Measurements from ENCODE around the gene TCF4. TPM values are rescaled to one million over a fixed set of nuclear protein-coding genes. Genes with fewer than 3 reads are reported as not detected.

Gene TCF4
- total RNA-seq, 1 experiment from 2014 or later = 12.5 TPM

DNA sequence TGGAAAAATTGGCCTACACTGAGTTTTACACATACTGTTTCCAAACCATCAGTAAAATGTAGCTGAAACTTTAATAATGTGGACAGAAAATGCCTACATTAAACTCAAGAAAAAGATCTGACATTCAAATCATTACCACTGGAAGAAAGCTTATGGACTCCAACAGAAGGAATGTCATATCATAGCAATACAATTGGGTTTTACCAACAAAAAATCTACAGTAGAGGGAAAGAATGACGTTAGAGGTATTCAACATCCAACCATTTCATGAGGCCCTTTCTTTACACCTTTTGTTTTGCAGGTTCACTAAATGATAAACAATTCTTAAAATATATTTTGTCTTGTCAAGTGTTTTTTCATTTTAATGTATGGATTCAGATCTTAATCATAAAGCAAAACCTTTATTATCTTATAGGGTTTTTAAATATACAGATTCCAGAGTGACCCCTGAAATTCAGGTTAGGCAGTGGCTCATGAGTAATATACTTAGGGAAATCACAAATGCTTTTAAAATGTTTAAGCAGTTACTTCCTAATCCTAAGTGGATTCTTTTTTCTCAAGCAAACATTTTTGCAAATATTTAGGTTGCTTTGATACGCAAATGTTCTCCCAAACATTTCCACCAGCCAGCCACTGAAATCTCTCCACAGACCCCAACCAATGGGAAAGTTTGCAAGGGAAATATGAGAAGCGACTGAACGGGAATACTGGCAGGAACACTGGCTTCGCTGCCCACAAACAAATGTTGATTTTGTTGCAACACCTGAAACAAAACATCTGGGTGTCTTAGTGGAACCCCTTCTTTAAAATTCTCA, 168.7 kb downstream of the TCF4 start:
- Histone ChIP-seq H3K27me3 (ENCODE audit: low read length) (no peaks in the 10 kb centered on the region), H3K4me1 (ENCODE audit: insufficient read depth, low read length) (no peaks in the 10 kb centered on the region), H3K36me3 (ENCODE audit: low read depth, low read length) (no peaks in the 10 kb centered on the region), H3K9me3 (ENCODE audit: low read length) (no peaks in the 10 kb centered on the region), H3K9ac (ENCODE audit: low read length) (no peak overlapping the region), H3K4me3 (ENCODE audit: low read length) (no peak overlapping the region), H2AFZ (ENCODE audit: low read length) (no peak overlapping the region), H3K4me2 (ENCODE audit: low read length) (no peak overlapping the region), H3F3A (ENCODE audit: low read length, unreplicated experiment) (no peaks in the 10 kb centered on the region), H3K79me2 (ENCODE audit: low read length) (no peaks in the 10 kb centered on the region), H3K27ac (ENCODE audit: low read length) (no peak overlapping the region), H3K9me2 (replicated peaks; ENCODE audit: low read length) (no peaks in the 10 kb centered on the region), H4K20me1 (ENCODE audit: low read length) (no peaks in the 10 kb centered on the region)
- DNase-seq = no peak
- POLR2A ChIA-PET (ENCODE audit: unreplicated experiment) = no interaction called here
- ATAC-seq = no peak
- TF ChIP-seq, protein P1, sequence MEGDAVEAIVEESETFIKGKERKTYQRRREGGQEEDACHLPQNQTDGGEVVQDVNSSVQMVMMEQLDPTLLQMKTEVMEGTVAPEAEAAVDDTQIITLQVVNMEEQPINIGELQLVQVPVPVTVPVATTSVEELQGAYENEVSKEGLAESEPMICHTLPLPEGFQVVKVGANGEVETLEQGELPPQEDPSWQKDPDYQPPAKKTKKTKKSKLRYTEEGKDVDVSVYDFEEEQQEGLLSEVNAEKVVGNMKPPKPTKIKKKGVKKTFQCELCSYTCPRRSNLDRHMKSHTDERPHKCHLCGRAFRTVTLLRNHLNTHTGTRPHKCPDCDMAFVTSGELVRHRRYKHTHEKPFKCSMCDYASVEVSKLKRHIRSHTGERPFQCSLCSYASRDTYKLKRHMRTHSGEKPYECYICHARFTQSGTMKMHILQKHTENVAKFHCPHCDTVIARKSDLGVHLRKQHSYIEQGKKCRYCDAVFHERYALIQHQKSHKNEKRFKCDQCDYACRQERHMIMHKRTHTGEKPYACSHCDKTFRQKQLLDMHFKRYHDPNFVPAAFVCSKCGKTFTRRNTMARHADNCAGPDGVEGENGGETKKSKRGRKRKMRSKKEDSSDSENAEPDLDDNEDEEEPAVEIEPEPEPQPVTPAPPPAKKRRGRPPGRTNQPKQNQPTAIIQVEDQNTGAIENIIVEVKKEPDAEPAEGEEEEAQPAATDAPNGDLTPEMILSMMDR (conservative IDR thresholded peaks at IDR 0.05; ENCODE audit: low read depth, low read length) = no peak
- no peak for TF ChIP-seq EZH2 (IDR thresholded peaks at IDR 0.05; ENCODE audit: low read length, unreplicated experiment)
- CTCF ChIA-PET = interaction anchor here (0.7 kb wide), 1 partner anchor 321 kb away, joined by 3 read pairs; no protein-coding TSS in a partner anchor
- BruUV-seq (replicated peaks) = no TSS peak
- intact Hi-C loops (cut with micrococcal nuclease) = loop anchor here (10.0 kb wide), 1 partner anchor 875 kb away; no protein-coding TSS in a partner anchor

DNA sequence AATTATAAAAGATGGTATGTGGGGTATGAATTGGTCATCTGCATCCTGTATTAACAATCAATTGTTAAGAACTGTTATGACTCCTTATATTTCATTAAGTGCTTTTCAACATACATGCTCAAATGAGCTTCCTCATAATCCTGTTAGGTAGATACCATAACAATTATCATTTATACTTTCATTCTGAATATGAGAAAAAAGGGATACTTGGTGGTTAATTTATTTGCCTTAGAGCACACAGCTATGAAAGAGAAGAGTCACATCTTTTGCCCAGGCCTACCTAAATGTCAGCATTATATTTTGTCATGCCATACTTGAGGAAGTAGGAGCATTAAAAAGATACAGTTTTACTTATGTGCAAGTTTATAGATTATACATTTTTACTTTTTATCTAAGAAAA, 169.6 kb downstream of the TCF4 start:
- TF ChIP-seq EZH2phosphoT487 (IDR thresholded peaks at IDR 0.05; ENCODE audit: borderline replicate concordance, low read length) = no peak
- TF ChIP-seq, protein P1 (conservative IDR thresholded peaks at IDR 0.05; ENCODE audit: low read depth, low read length) = no peak
- TF ChIP-seq EZH2 (IDR thresholded peaks at IDR 0.05; ENCODE audit: low read length, unreplicated experiment) = no peak
- H3K9me2 ChIP-seq (replicated peaks; ENCODE audit: low read length) = no peaks in the 10 kb centered on the region
- CTCF ChIA-PET = interaction anchor here (0.6 to 0.7 kb wide), 2 partner anchors 19 to 322 kb away, joined by 3 to 13 read pairs; no protein-coding TSS in a partner anchor
- no peak for DNase-seq
- H3K9me3 ChIP-seq (ENCODE audit: low read length) = no peaks in the 10 kb centered on the region
- H3K27ac ChIP-seq (ENCODE audit: low read length) = no peak overlapping the region
- no peaks in the 10 kb centered on the region for H3K79me2 ChIP-seq (ENCODE audit: low read length)
- no peaks in the 10 kb centered on the region for H4K20me1 ChIP-seq (ENCODE audit: low read length)
- no peak overlapping the region for H3K9ac ChIP-seq (ENCODE audit: low read length)
- H3K4me1 ChIP-seq (ENCODE audit: insufficient read depth, low read length) = peaks cover 6% of the 10 kb centered on the region; the same call in 1 of the 2 replicates
- no peaks in the 10 kb centered on the region for H3K36me3 ChIP-seq (ENCODE audit: low read depth, low read length)
- intact Hi-C loops (cut with micrococcal nuclease) = loop anchor here (10.0 kb wide), 1 partner anchor 876 kb away; no protein-coding TSS in a partner anchor
- ATAC-seq = no peak
- no peak overlapping the region for H3K4me3 ChIP-seq (ENCODE audit: low read length)
- no peak overlapping the region for H3K4me2 ChIP-seq (ENCODE audit: low read length)
- no TSS peak for BruUV-seq (replicated peaks)
- H2AFZ ChIP-seq (ENCODE audit: low read length) = no peak overlapping the region
- no peaks in the 10 kb centered on the region for H3F3A ChIP-seq (ENCODE audit: low read length, unreplicated experiment)
- no peaks in the 10 kb centered on the region for H3K27me3 ChIP-seq (ENCODE audit: low read length)
- POLR2A ChIA-PET (ENCODE audit: unreplicated experiment) = no interaction called here

DNA sequence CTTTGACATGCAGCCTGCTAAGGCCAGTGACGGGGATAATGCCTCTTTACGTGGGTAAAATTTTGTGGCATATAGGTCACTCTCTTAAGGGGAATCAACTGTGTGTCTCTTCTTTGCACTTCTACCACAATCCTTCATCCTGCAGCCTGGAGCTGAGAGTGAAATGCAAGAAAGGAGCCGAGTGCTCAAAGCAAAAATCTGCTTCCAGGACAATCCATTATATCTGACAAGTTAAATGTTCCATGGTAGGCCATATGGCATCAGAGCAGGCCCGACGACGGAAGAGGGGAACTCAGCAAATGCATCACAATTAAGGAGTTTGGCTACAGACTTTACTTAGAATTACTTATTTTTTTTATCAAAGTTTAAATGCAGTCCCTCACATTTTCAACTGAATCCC, 171.2 kb downstream of the TCF4 start:
- Histone ChIP-seq H3K27me3 (ENCODE audit: low read length) (no peaks in the 10 kb centered on the region), H3K4me3 (ENCODE audit: low read length) (no peak overlapping the region), H3K9me3 (ENCODE audit: low read length) (no peaks in the 10 kb centered on the region), H3K4me1 (ENCODE audit: insufficient read depth, low read length) (peaks cover 10% of the 10 kb centered on the region; the same call in 1 of the 2 replicates), H3K9ac (ENCODE audit: low read length) (no peak overlapping the region), H3K79me2 (ENCODE audit: low read length) (no peaks in the 10 kb centered on the region), H2AFZ (ENCODE audit: low read length) (no peak overlapping the region), H3K9me2 (replicated peaks; ENCODE audit: low read length) (no peaks in the 10 kb centered on the region), H3K27ac (ENCODE audit: low read length) (no peak overlapping the region), H4K20me1 (ENCODE audit: low read length) (no peaks in the 10 kb centered on the region), H3K36me3 (ENCODE audit: low read depth, low read length) (no peaks in the 10 kb centered on the region), H3F3A (ENCODE audit: low read length, unreplicated experiment) (no peaks in the 10 kb centered on the region), H3K4me2 (ENCODE audit: low read length) (no peak overlapping the region)
- CTCF ChIA-PET = interaction anchor here (0.7 kb wide), 1 partner anchor 55 kb away, joined by 3 read pairs; no protein-coding TSS in a partner anchor
- no TSS peak for BruUV-seq (replicated peaks)
- ATAC-seq (no peak), DNase-seq (no peak)
- TF ChIP-seq, protein P1 (conservative IDR thresholded peaks at IDR 0.05; ENCODE audit: low read depth, low read length) = no peak
- no peak for TF ChIP-seq EZH2phosphoT487 (IDR thresholded peaks at IDR 0.05; ENCODE audit: borderline replicate concordance, low read length)
- no peak for TF ChIP-seq EZH2 (IDR thresholded peaks at IDR 0.05; ENCODE audit: low read length, unreplicated experiment)
- intact Hi-C loops (cut with micrococcal nuclease) = loop anchor here (10.0 kb wide), 1 partner anchor 878 kb away; no protein-coding TSS in a partner anchor
- POLR2A ChIA-PET (ENCODE audit: unreplicated experiment) = interaction anchor here (0.6 kb wide), 1 partner anchor 1590 kb away, joined by 3 read pairs; no protein-coding TSS in a partner anchor
